ENCODE results near the gene PRKG2.

DNA sequence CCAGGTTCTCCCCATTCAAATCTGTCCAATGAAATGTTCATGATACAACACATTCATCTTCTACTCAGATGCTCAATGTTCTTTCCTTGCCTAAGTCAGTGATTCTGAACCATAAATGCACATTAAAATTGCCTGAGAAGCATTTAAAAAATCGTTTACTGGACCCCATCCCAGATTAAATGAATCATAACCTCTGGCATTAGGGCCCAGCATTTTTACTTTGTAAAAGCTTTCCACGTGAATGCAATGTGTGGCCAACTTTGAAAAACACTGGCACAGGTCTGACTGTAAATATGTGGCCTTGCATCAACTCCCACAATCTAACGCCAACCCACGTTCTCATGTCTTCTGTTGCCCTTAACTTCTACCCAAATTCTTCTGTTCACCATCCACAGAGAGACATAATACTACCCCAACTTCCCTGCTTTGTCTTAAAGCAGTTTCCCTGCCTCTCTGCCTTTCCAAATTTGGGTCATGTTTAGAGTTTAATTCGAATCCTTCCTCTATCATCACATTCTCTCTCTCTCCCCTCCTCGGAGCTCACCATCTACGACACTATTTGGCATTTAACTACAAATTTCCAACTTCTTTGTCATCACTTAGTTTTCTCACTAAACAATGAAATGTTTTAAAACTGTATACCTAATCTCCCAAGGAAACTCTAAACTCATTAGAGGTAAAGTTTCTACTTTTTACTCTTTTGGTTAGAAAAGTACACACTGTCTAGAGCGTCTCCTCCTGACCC, 78.7 kb downstream of the PRKG2 start:
- TF ChIP-seq, protein P1, sequence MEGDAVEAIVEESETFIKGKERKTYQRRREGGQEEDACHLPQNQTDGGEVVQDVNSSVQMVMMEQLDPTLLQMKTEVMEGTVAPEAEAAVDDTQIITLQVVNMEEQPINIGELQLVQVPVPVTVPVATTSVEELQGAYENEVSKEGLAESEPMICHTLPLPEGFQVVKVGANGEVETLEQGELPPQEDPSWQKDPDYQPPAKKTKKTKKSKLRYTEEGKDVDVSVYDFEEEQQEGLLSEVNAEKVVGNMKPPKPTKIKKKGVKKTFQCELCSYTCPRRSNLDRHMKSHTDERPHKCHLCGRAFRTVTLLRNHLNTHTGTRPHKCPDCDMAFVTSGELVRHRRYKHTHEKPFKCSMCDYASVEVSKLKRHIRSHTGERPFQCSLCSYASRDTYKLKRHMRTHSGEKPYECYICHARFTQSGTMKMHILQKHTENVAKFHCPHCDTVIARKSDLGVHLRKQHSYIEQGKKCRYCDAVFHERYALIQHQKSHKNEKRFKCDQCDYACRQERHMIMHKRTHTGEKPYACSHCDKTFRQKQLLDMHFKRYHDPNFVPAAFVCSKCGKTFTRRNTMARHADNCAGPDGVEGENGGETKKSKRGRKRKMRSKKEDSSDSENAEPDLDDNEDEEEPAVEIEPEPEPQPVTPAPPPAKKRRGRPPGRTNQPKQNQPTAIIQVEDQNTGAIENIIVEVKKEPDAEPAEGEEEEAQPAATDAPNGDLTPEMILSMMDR (IDR thresholded peaks at IDR 0.05) = no peak
- no peak for TF ChIP-seq POLR2AphosphoS5 (IDR thresholded peaks at IDR 0.05)
